Keratinocyte (primary cell): ENCODE data around the gene DACH1. TPM values are rescaled to one million over a fixed set of nuclear protein-coding genes. Genes with fewer than 3 reads are reported as not detected.

Experiments used
- DNase-seq: peaks from one replicate; pipeline ENCODE4 v3.0.0-alpha.2; 2011; ENCODE audit warnings: low read depth, missing footprints, low spot score
- FAIRE-seq: peaks from 2 replicates; lab custom pipeline; 2011; peaks lifted over from hg19 to GRCh38; lab: Jason Lieb, UNC
- H2AFZ ChIP-seq: 2 replicates; pipeline ENCODE4 v1.6.0; 2012; ENCODE audit warnings: low read length, control low read depth, inconsistent platforms; ENCODE audit not compliant: control insufficient read depth
- H3K27ac ChIP-seq: 2 replicates; pipeline ENCODE4 v1.5.1; 2011; ENCODE audit warnings: low read length; ENCODE audit not compliant: control insufficient read depth, insufficient read depth
- H3K27me3 ChIP-seq: 3 replicates; pipeline ENCODE4 v1.6.0; 2011; ENCODE audit warnings: low read length; ENCODE audit not compliant: control insufficient read depth, insufficient read depth; ENCODE audit errors: extremely low read depth
- H3K36me3 ChIP-seq, 2 experiments: 2 replicates in 1 of 2; 3 replicates in 1 of 2; pipeline ENCODE4 v1.5.1; 2011; ENCODE audit warnings: low read length in 2 of 2, mild to moderate bottlenecking in 1 of 2; ENCODE audit not compliant: control insufficient read depth in 2 of 2, insufficient read depth in 2 of 2; ENCODE audit errors: extremely low read depth in 1 of 2
- H3K4me1 ChIP-seq: 3 replicates; pipeline ENCODE4 v1.5.1; 2011; ENCODE audit warnings: low read length; ENCODE audit not compliant: control insufficient read depth, insufficient read depth; ENCODE audit errors: extremely low read depth
- H3K4me2 ChIP-seq: 3 replicates; pipeline ENCODE4 v1.6.0; 2011; ENCODE audit warnings: low read depth, low read length; ENCODE audit not compliant: control insufficient read depth, insufficient read depth; ENCODE audit errors: extremely low read depth
- H3K4me3 ChIP-seq, 3 experiments: fragments of 200-600 bp in 1 of 3; sonication (generic) in 1 of 3; 2 replicates in 2 of 3; 3 replicates in 1 of 3; pipeline ENCODE4 v1.5.1; 2011 to 2016; ENCODE audit warnings: low read length in 3 of 3, mild to moderate bottlenecking in 3 of 3, control low read depth in 2 of 3, inconsistent platforms in 1 of 3, low read depth in 1 of 3, mixed read lengths in 1 of 3, mixed run types in 1 of 3, moderate library complexity in 1 of 3; ENCODE audit not compliant: control insufficient read depth in 2 of 3, insufficient read depth in 2 of 3; ENCODE audit errors: extremely low read depth in 1 of 3
- H3K79me2 ChIP-seq: 2 replicates; pipeline ENCODE4 v1.6.0; 2012; ENCODE audit warnings: low read length; ENCODE audit not compliant: control insufficient read depth, insufficient read depth
- H3K9ac ChIP-seq: 3 replicates; pipeline ENCODE4 v1.6.0; 2011; ENCODE audit warnings: low read length; ENCODE audit not compliant: control insufficient read depth, insufficient read depth; ENCODE audit errors: extremely low read depth
- H3K9me1 ChIP-seq: 3 replicates; pipeline ENCODE4 v1.6.0; 2011; ENCODE audit warnings: low read length; ENCODE audit not compliant: control insufficient read depth, insufficient read depth; ENCODE audit errors: extremely low read depth
- H3K9me3 ChIP-seq: 2 replicates; pipeline ENCODE4 v1.5.1; 2012; ENCODE audit warnings: low read depth, low read length; ENCODE audit not compliant: control insufficient read depth
- H4K20me1 ChIP-seq: 3 replicates; pipeline ENCODE4 v1.6.0; 2011; ENCODE audit warnings: low read length; ENCODE audit not compliant: control insufficient read depth, insufficient read depth; ENCODE audit errors: extremely low read depth
- EZH2 ChIP-seq: IDR thresholded peaks from one replicate; pipeline ENCODE4 v1.6.1; 2012; ENCODE audit warnings: inconsistent platforms, mild to moderate bottlenecking, low read length, moderate library complexity
- dilution Hi-C: fragments of 300-500 bp; cut with MboI; formaldehyde crosslinking; loops from one replicate; pipeline ENCODE4 v1.7.0; 2020; ENCODE audit warnings: low sequenced_read_pairs; ENCODE audit not compliant: extremely low pct_ligation_motif_present
- polyA plus RNA-seq, 5 experiments: library from polyadenylated mRNA; depleted of rRNA in 3 of 5; stranded (reverse) in 3 of 5; stranded (forward) in 1 of 5; unstranded in 1 of 5; fragments of >200 nt; gene quantifications; 1 replicate in 1 of 5; 2 replicates in 3 of 5; 3 replicates in 1 of 5; pipeline versions ENCODE4 v1.2.1 to v1.2.3, GENCODE V29; 2011 to 2012; ENCODE audit warnings: missing spikeins in 2 of 5, low read depth in 1 of 5, low replicate concordance in 1 of 5
- TF ChIP-seq, protein P1 (sequence below), 3 experiments: IDR thresholded peaks in 1 of 3; conservative IDR thresholded peaks in 1 of 3; optimal IDR thresholded peaks in 1 of 3; 2 replicates in 2 of 3; 3 replicates in 1 of 3; pipeline versions ENCODE3 to v1.5.1; 2011; ENCODE audit warnings: low read length in 3 of 3, mild to moderate bottlenecking in 3 of 3, moderate library complexity in 2 of 3, control low read depth in 1 of 3, inconsistent platforms in 1 of 3; ENCODE audit not compliant: insufficient read depth in 2 of 3; ENCODE audit errors: extremely low read depth in 1 of 3

The DACH1 gene
- polyA plus RNA-seq, 1 donor (not counting 4 experiments of a cell fraction or from before 2014, with no cell fraction given), result not detected

DNA sequence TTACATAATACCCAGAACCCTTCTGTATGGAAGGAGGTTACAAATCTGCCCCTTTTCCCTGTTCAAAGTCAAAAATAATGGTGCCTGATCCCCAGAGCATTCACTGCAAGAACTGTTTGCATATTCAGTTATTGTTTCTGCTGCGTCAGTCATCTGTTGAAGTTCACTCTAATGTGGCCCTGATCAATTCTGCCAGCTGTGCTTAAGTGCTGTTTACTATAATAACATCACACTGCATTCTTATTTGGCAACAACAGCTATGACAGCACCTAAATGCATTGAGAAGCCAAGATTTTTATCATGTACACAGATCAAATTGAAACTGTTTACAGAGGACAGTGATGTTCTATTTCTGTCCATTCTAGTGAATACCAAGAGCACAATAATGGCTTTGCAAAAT lies 115.9 kb downstream of the DACH1 start:
- Histone ChIP-seq H3K9me3 (no peaks in the 10 kb centered on the region), H3K9me1 (no peaks in the 10 kb centered on the region), H3K79me2 (no peaks in the 10 kb centered on the region), H3K36me3 (no peaks in the 10 kb centered on the region), H3K27me3 (no peaks in the 10 kb centered on the region), H3K4me3 (no peak overlapping the region), H3K27ac (no peak overlapping the region), H3K9ac (no peak overlapping the region), H3K4me1 (no peaks in the 10 kb centered on the region), H2AFZ (no peak overlapping the region), H3K4me2 (no peak overlapping the region), H4K20me1 (no peaks in the 10 kb centered on the region)
- FAIRE-seq (no peak), DNase-seq (no peak)
- no peak for TF ChIP-seq EZH2
- TF ChIP-seq, protein P1, sequence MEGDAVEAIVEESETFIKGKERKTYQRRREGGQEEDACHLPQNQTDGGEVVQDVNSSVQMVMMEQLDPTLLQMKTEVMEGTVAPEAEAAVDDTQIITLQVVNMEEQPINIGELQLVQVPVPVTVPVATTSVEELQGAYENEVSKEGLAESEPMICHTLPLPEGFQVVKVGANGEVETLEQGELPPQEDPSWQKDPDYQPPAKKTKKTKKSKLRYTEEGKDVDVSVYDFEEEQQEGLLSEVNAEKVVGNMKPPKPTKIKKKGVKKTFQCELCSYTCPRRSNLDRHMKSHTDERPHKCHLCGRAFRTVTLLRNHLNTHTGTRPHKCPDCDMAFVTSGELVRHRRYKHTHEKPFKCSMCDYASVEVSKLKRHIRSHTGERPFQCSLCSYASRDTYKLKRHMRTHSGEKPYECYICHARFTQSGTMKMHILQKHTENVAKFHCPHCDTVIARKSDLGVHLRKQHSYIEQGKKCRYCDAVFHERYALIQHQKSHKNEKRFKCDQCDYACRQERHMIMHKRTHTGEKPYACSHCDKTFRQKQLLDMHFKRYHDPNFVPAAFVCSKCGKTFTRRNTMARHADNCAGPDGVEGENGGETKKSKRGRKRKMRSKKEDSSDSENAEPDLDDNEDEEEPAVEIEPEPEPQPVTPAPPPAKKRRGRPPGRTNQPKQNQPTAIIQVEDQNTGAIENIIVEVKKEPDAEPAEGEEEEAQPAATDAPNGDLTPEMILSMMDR (optimal IDR thresholded peaks at IDR 0.05 in 1 of 3, IDR thresholded peaks at IDR 0.05 in 1 of 3, conservative IDR thresholded peaks at IDR 0.05 in 1 of 3; ENCODE audit: extremely low read depth in 1 of 3, insufficient read depth in 2 of 3, low read length in 3 of 3), result no peak
- dilution Hi-C loops, result no loop called here

DNA sequence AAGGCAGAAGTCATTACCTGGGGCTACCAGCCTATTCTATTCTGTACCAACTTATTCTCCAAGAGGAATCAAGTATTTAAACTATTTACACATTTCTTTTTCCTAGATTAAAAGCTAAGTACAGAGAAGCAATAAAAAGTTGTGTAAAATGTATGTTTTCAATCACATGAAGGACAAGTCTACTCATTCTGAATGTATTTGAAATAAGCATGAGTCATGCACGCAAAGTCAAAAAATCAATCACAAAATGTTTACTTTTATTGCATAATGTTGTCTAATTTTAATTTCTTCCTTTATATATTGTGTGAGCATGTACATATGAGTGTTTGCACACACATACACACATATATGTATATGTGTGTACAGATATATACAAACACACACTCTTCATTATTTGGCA lies 136.7 kb downstream of the DACH1 start:
- dilution Hi-C loops, result no loop called here
- no peak overlapping the region for H3K4me2 ChIP-seq
- H3K27me3 ChIP-seq, result no peaks in the 10 kb centered on the region
- H3K9me1 ChIP-seq, result no peaks in the 10 kb centered on the region
- no peak for DNase-seq
- no peak overlapping the region for H3K4me3 ChIP-seq
- no peaks in the 10 kb centered on the region for H4K20me1 ChIP-seq
- FAIRE-seq, result no peak
- H3K4me1 ChIP-seq, result no peaks in the 10 kb centered on the region
- no peak overlapping the region for H3K9ac ChIP-seq
- H2AFZ ChIP-seq, result no peak overlapping the region
- H3K36me3 ChIP-seq, result no peaks in the 10 kb centered on the region
- no peak overlapping the region for H3K27ac ChIP-seq
- no peaks in the 10 kb centered on the region for H3K79me2 ChIP-seq
- no peaks in the 10 kb centered on the region for H3K9me3 ChIP-seq
- TF ChIP-seq, protein P1 (optimal IDR thresholded peaks at IDR 0.05 in 1 of 3, IDR thresholded peaks at IDR 0.05 in 1 of 3, conservative IDR thresholded peaks at IDR 0.05 in 1 of 3; ENCODE audit: extremely low read depth in 1 of 3, insufficient read depth in 2 of 3, low read length in 3 of 3), result no peak
- TF ChIP-seq EZH2, result no peak
